HepG2 (cell line): ENCODE measurements around the gene C14orf93. TPM values are rescaled to one million over a fixed set of nuclear protein-coding genes. Genes with fewer than 3 reads are reported as not detected.

Experiments used
- ATAC-seq: fragments of 200-7000 bp; cut with Tn5 transposase; 3 replicates; pipeline ENCODE4 v1.9.1; 2020; ENCODE audit warnings: mild to moderate bottlenecking, moderate library complexity
- BruUV-seq: library from RNA; stranded (reverse); fragments of 400-500 nt; replicated peaks from 2 replicates; lab custom pipeline; 2021; lab: Mats Ljungman, UMichigan
- CTCF ChIA-PET: fragments of 300-600 bp; formaldehyde crosslinking; extraction: SDS; loops from one replicate; lab custom pipeline; 2021; ENCODE audit warnings: low total read pairs, inconsistent platforms, low intra/inter-chr PET ratio; lab: Yijun Ruan, JAX
- POLR2A ChIA-PET: fragments of 350-600 bp; sonication (Branson Sonifier 250); formaldehyde crosslinking; loops from one replicate; lab custom pipeline; 2020; ENCODE audit warnings: antibody characterized with exemption, inconsistent platforms; lab: Yijun Ruan, JAX
- DNase-seq: peaks from one replicate; pipeline ENCODE4 v3.0.0-alpha.2; 2015; ENCODE audit warnings: low spot score
- FAIRE-seq: peaks from 3 replicates; lab custom pipeline; 2011; peaks lifted over from hg19 to GRCh38; lab: Jason Lieb, UNC
- H2AFZ ChIP-seq: one replicate; pipeline ENCODE4 v1.6.1; 2011; ENCODE audit warnings: low read length, inconsistent platforms
- H3K27ac ChIP-seq: fragments of 300-600 bp; 3 replicates; pipeline ENCODE4 v1.8.0; 2011; ENCODE audit warnings: mixed run types, mild to moderate bottlenecking, mixed read lengths, low read length, inconsistent platforms; ENCODE audit not compliant: insufficient read depth; ENCODE audit errors: extremely low read length
- H3K27me3 ChIP-seq, 2 experiments: fragments of 200-600 bp in 1 of 2; 2 replicates in 1 of 2; 3 replicates in 1 of 2; pipeline versions ENCODE4 v1.6.0 to v1.8.0; 2011; ENCODE audit warnings: low read length in 2 of 2, mild to moderate bottlenecking in 2 of 2, moderate library complexity in 2 of 2, inconsistent platforms in 1 of 2; ENCODE audit not compliant: insufficient read depth in 2 of 2, control insufficient read depth in 1 of 2
- H3K36me3 ChIP-seq, 2 experiments: fragments of 200-600 bp in 1 of 2; replicated peaks in 1 of 2; 2 replicates in 1 of 2; 3 replicates in 1 of 2; pipeline versions ENCODE4 v1.5.1 to v1.8.0; 2011; ENCODE audit warnings: low read length in 2 of 2, inconsistent platforms in 1 of 2; ENCODE audit not compliant: insufficient read depth in 2 of 2, control insufficient read depth in 1 of 2
- H3K4me1 ChIP-seq: 2 replicates; pipeline ENCODE4 v1.5.1; 2012; ENCODE audit warnings: low read length, inconsistent platforms; ENCODE audit not compliant: insufficient read depth
- H3K4me2 ChIP-seq: 2 replicates; pipeline ENCODE4 v1.6.0; 2011; ENCODE audit warnings: low read depth, low read length, inconsistent platforms
- H3K4me3 ChIP-seq, 3 experiments: fragments of 200-600 bp in 1 of 3; sonication (generic), shearing (Covaris generic) in 1 of 3; replicated peaks in 1 of 3; 2 replicates each; pipeline ENCODE4 v1.5.1; 2011 to 2016; ENCODE audit warnings: low read length in 3 of 3, inconsistent platforms in 2 of 3, low read depth in 2 of 3, mild to moderate bottlenecking in 2 of 3, control low read depth in 1 of 3, mixed read lengths in 1 of 3; ENCODE audit not compliant: insufficient read depth in 1 of 3
- H3K79me2 ChIP-seq: one replicate; pipeline ENCODE4 v1.6.1; 2011; ENCODE audit warnings: low read length, inconsistent platforms; ENCODE audit not compliant: insufficient read depth
- H3K9ac ChIP-seq: 2 replicates; pipeline ENCODE4 v1.6.0; 2011; ENCODE audit warnings: mild to moderate bottlenecking, low read depth, low read length, inconsistent platforms; ENCODE audit not compliant: insufficient read depth
- H3K9me3 ChIP-seq: 2 replicates; pipeline ENCODE4 v1.5.1; 2012; ENCODE audit warnings: mild to moderate bottlenecking, low read length
- H4K20me1 ChIP-seq: 2 replicates; pipeline ENCODE4 v1.6.0; 2011; ENCODE audit warnings: inconsistent platforms, mild to moderate bottlenecking, low read length, moderate library complexity; ENCODE audit not compliant: insufficient read depth
- EHMT2 ChIP-seq: fragments of 200-600 bp; sonication (generic); IDR thresholded peaks from 2 replicates; pipeline ENCODE4 v1.7.0; 2017; ENCODE audit warnings: antibody characterized with exemption, low read depth, low read length, borderline replicate concordance
- ELK4 ChIP-seq: sonication (generic); formaldehyde crosslinking; IDR thresholded peaks from 2 replicates; pipeline ENCODE4 v1.9.0; 2021; ENCODE audit warnings: missing genetic modification reagents, borderline replicate concordance
- ISX ChIP-seq: sonication (generic); formaldehyde crosslinking; conservative IDR thresholded peaks from 2 replicates; pipeline ENCODE4 v1.5.0; 2020; ENCODE audit warnings: missing genetic modification reagents
- LCORL ChIP-seq, 2 experiments: fragments of 450-650 bp in 1 of 2; sonication (generic) in 1 of 2; formaldehyde crosslinking in 1 of 2; IDR thresholded peaks; 2 replicates each; pipeline versions ENCODE4 v1.5.0 to v1.6.1; 2017 to 2020; ENCODE audit warnings: antibody characterized with exemption in 1 of 2, missing genetic modification reagents in 1 of 2
- MED8 ChIP-seq: sonication (generic); formaldehyde crosslinking; IDR thresholded peaks from 2 replicates; pipeline ENCODE4 v1.8.1; 2023; ENCODE audit warnings: mild to moderate bottlenecking, missing genetic modification reagents; ENCODE audit not compliant: insufficient replicate concordance
- POGZ ChIP-seq: sonication (generic); formaldehyde crosslinking; IDR thresholded peaks from 2 replicates; pipeline ENCODE4 v1.4.0; 2020; ENCODE audit warnings: mild to moderate bottlenecking, missing genetic modification reagents
- PPARG ChIP-seq: conservative IDR thresholded peaks from 2 replicates; pipeline ENCODE4 v1.6.1; 2016; ENCODE audit warnings: missing biosample characterization, missing genetic modification reagents
- REL ChIP-seq: sonication (generic); formaldehyde crosslinking; conservative IDR thresholded peaks from 2 replicates; pipeline ENCODE4 v1.8.0; 2022; ENCODE audit warnings: mild to moderate bottlenecking, missing genetic modification reagents, moderate library complexity
- SAFB2 ChIP-seq: sonication (generic); formaldehyde crosslinking; IDR thresholded peaks from 2 replicates; pipeline ENCODE4 v1.5.1; 2020; ENCODE audit warnings: missing genetic modification reagents, low read depth, mild to moderate bottlenecking, borderline replicate concordance
- SMAD3 ChIP-seq: sonication (generic); formaldehyde crosslinking; IDR thresholded peaks from 2 replicates; pipeline ENCODE4 v1.4.0; 2020; ENCODE audit warnings: missing genetic modification reagents
- TGIF2 ChIP-seq: IDR thresholded peaks from 2 replicates; pipeline ENCODE4 v1.6.1; 2016; ENCODE audit warnings: control low read depth, missing compliant biosample characterization
- ZNF276 ChIP-seq: sonication (generic); formaldehyde crosslinking; IDR thresholded peaks from 2 replicates; pipeline ENCODE4 v1.4.0; 2020; ENCODE audit warnings: mild to moderate bottlenecking, low read depth, missing genetic modification reagents
- ZNF335 ChIP-seq: sonication (generic); formaldehyde crosslinking; IDR thresholded peaks from 2 replicates; pipeline ENCODE4 v1.4.0; 2020; ENCODE audit warnings: missing genetic modification reagents
- ZNF564 ChIP-seq: sonication (generic); formaldehyde crosslinking; IDR thresholded peaks from 2 replicates; pipeline ENCODE4 v1.8.1; 2023; ENCODE audit warnings: mild to moderate bottlenecking, missing genetic modification reagents
- ZNF605 ChIP-seq: sonication (generic); formaldehyde crosslinking; IDR thresholded peaks from 2 replicates; pipeline ENCODE4 v1.8.0; 2022; ENCODE audit warnings: mild to moderate bottlenecking, missing genetic modification reagents
- ZNF770 ChIP-seq: sonication (generic); formaldehyde crosslinking; IDR thresholded peaks from 2 replicates; pipeline ENCODE4 v1.5.0; 2020; ENCODE audit warnings: mild to moderate bottlenecking, missing genetic modification reagents
- ZNF777 ChIP-seq: sonication (generic); formaldehyde crosslinking; IDR thresholded peaks from 2 replicates; pipeline ENCODE4 v1.4.0; 2020; ENCODE audit warnings: missing genetic modification reagents
- WGBS: methylation state at CpG from one replicate; pipeline ENCODE4 v1.1.6; 2017; ENCODE audit warnings: low lambda C conversion rate; 5-methylcytosine and 5-hydroxymethylcytosine counted together
- in situ Hi-C: cut with HindIII; loops from 2 replicates; pipeline ENCODE4 v1.10.0; 2017; ENCODE audit warnings: low pct_unique_long_range_greater_than_20kb; ENCODE audit not compliant: extremely low pct_ligation_motif_present
- intact Hi-C: fragments of 100-400 bp; cut with micrococcal nuclease; formaldehyde crosslinking; loops from one replicate; pipeline ENCODE4 v1.10.0; 2022; ENCODE audit not compliant: unreplicated experiment
- polyA plus RNA-seq, 8 experiments: library from polyadenylated mRNA; depleted of rRNA in 3 of 8; stranded (reverse) in 7 of 8; unstranded in 1 of 8; fragments of >200 nt; fragmentation: Illumina TruSeq in 4 of 8; extraction: Trizol in 4 of 8; gene quantifications; 2 replicates each; pipeline versions ENCODE4 v1.2.1 to v1.2.3, GENCODE V29; 2011 to 2016; ENCODE audit warnings: low read depth in 4 of 8, missing spikeins in 1 of 8, mixed read lengths in 1 of 8; ENCODE audit not compliant: insufficient read depth in 1 of 8
- total RNA-seq, 5 experiments: library from RNA; depleted of rRNA; stranded (reverse); fragments of >200 nt; fragmentation: Illumina TruSeq; extraction: Trizol; gene quantifications; 2 replicates each; pipeline ENCODE4 v1.2.3, GENCODE V29; 2016; ENCODE audit warnings: low read depth in 1 of 5

C14orf93 gene
- total and polyA plus RNA-seq, 2 of the 13 experiments (the other 11 are each of a cell fraction or from before 2014, with no cell fraction given) = 11.4 to 22.5 TPM

- TF ChIP-seq ZNF777 (CRISPR knock-in tag) (peak; percentile 29; the same call in 1 of the 2 replicates), ZNF605 (CRISPR knock-in tag) (peak; percentile 50; the same call in 1 of the 2 replicates)
- TF ChIP-seq, all 625 proteins: peak for 12; not testable (repeated sequence) for 613
Observed at GRCh38 chr14:23013749-23014054, 3.8 kb upstream of the C14orf93 start (continued).

GRCh38 chr14:23013054-23013748 lies 3.3 kb upstream of the C14orf93 start:
- peaks cover 39% of the 10 kb centered on the region for H3K4me1 ChIP-seq
- intact Hi-C loops = no loop called here
- DNase-seq = no peak
- H3K9ac ChIP-seq = no peak overlapping the region
- BruUV-seq = no TSS peak
- peak; percentile 20 for ATAC-seq
- ChIA-PET CTCF (no interaction called here), POLR2A (interaction anchor here (1.0 to 3.7 kb wide), 9 partner anchors 9 to 84 kb away, joined by 3 to 17 read pairs (median 5); partner anchors contain the start of genes ACIN1, C14orf119, CDH24 and PRMT5)
- H3K36me3 ChIP-seq = no peaks in the 10 kb centered on the region
- H2AFZ ChIP-seq = peak overlapping the region; percentile 96
- no peaks in the 10 kb centered on the region for H3K79me2 ChIP-seq
- H4K20me1 ChIP-seq = no peaks in the 10 kb centered on the region
- H3K4me3 ChIP-seq = no peak overlapping the region
- H3K9me3 ChIP-seq = no peaks in the 10 kb centered on the region
- in situ Hi-C loops = no loop called here
- 16% methylated on average over 6 of the region's 6 CpGs for WGBS
- FAIRE-seq = no peak
- H3K4me2 ChIP-seq = peak overlapping the region; percentile 44
- H3K27ac ChIP-seq = no peak overlapping the region
- no peaks in the 10 kb centered on the region; a peak in 1 of 5 replicates for H3K27me3 ChIP-seq
- no peak for TF ChIP-seq ISX (CRISPR knock-in tag)
- TF ChIP-seq TGIF2 (CRISPR knock-in tag) = no peak
- no peak for TF ChIP-seq LCORL (IDR thresholded peaks at IDR 0.05)
- 0 out of 2 replicates have a peak, but pooled peaks have one; percentile 21 for TF ChIP-seq LCORL (CRISPR knock-in tag; IDR thresholded peaks at IDR 0.05)
- no peak for TF ChIP-seq SAFB2 (CRISPR knock-in tag)
- peak; percentile 20; the same call in 1 of the 2 replicates for TF ChIP-seq ZNF276
- no peak for TF ChIP-seq SMAD3 (CRISPR knock-in tag)
- no peak for TF ChIP-seq MED8 (CRISPR knock-in tag)
- TF ChIP-seq ZNF335 (CRISPR knock-in tag) = no peak
- TF ChIP-seq ZNF564 = no peak
- TF ChIP-seq ZNF770 = peak; percentile 64; the same call in 1 of the 2 replicates
- TF ChIP-seq ELK4 (CRISPR knock-in tag) = no peak
- 0 out of 2 replicates have a peak, but pooled peaks have one; percentile 22 for TF ChIP-seq PPARG
- peak; percentile 32; the same call in 1 of the 2 replicates for TF ChIP-seq POGZ (CRISPR knock-in tag)
- no peak for TF ChIP-seq REL (CRISPR knock-in tag)
- TF ChIP-seq EHMT2 = 0 out of 2 replicates have a peak, but pooled peaks have one; percentile 6
